Heart right ventricle (tissue), 16 donors: ENCODE results near the gene ALG12. TPM values are rescaled to one million over a fixed set of nuclear protein-coding genes. Genes with fewer than 3 reads are reported as not detected.

Experiments
- ATAC-seq, 8 donors: fragments of 200-7000 bp; cut with Tn5 transposase; one replicate each; pipeline ENCODE4 v1.9.1; 2020; ENCODE audit warnings: mild to moderate bottlenecking in 8 of 8, moderate library complexity in 8 of 8, moderate number of reproducible peaks in 1 of 8
- DNase-seq, 2 donors: peaks; one replicate each; pipeline ENCODE4 v3.0.0-alpha.2; 2020
- H3K27ac ChIP-seq, 10 donors: fragments of 200-600 bp; sonication (generic) in 2 of 10; one replicate each; pipeline versions ENCODE4 v1.5.0 to v1.8.0; 2020 to 2022; ENCODE audit warnings: mild to moderate bottlenecking in 3 of 10
- H3K27me3 ChIP-seq, 7 donors: fragments of 200-600 bp; one replicate each; pipeline ENCODE4 v1.8.0; 2021 to 2022; ENCODE audit warnings: mild to moderate bottlenecking in 2 of 7
- H3K36me3 ChIP-seq, 9 donors: fragments of 200-600 bp; sonication (generic) in 1 of 9; one replicate each; pipeline versions ENCODE4 v1.5.0 to v1.8.0; 2020 to 2022; ENCODE audit warnings: mild to moderate bottlenecking in 2 of 9
- H3K4me1 ChIP-seq, 9 donors: fragments of 200-600 bp; sonication (generic) in 1 of 9; one replicate each; pipeline versions ENCODE4 v1.5.0 to v1.8.0; 2020 to 2022; ENCODE audit warnings: mild to moderate bottlenecking in 4 of 9
- H3K4me3 ChIP-seq, 10 donors: fragments of 200-600 bp; sonication (generic) in 2 of 10; one replicate each; pipeline versions ENCODE4 v1.5.0 to v1.8.0; 2020 to 2022; ENCODE audit warnings: mild to moderate bottlenecking in 7 of 10, moderate library complexity in 2 of 10
- H3K9me3 ChIP-seq, 11 donors: fragments of 200-600 bp in 10 of 11; sonication (generic) in 2 of 11; one replicate each; pipeline versions ENCODE4 v1.5.0 to v1.8.0; 2013 to 2022; ENCODE audit warnings: mild to moderate bottlenecking in 2 of 11, control low read depth in 1 of 11, moderate library complexity in 1 of 11
- WGBS, 2 donors: extraction: QIAGEN DNeasy Blood & Tissue Kit; methylation state at CpG; one replicate each; pipeline ENCODE4 v1.1.7; 2013; ENCODE audit warnings: inconsistent platforms in 1 of 2; 5-methylcytosine and 5-hydroxymethylcytosine counted together
- intact Hi-C, 10 donors: fragments of 100-400 bp; cut with DNase I; formaldehyde crosslinking; loops; one replicate each; pipeline versions ENCODE4 v1.11.1 to v1.14.2; 2022
- long read RNA-seq, 3 donors: library from polyadenylated mRNA; unstranded; transcript quantifications; one replicate each; pipeline ENCODE4 v2.0.0, GENCODE V29; 2020 to 2021
- polyA plus RNA-seq, 2 donors: library from polyadenylated mRNA; stranded (reverse); fragments of 200-250 nt; gene quantifications; one replicate each; pipeline ENCODE4 v1.2.3, GENCODE V29; 2013
- total RNA-seq, 10 donors: library from RNA; stranded (reverse); fragmentation: NEBNext Ultra II Directional in 3 of 10; extraction: Animal tissue kit (Norgen Biotek cat#: 25700) in 3 of 10; gene quantifications; one replicate each; pipeline versions ENCODE4 v1.2.1 to v1.2.4, GENCODE V29; 2021 to 2023
- TF ChIP-seq, protein P1 (sequence below), 9 donors: fragments of 200-600 bp; sonication (generic) in 2 of 9; IDR thresholded peaks; one replicate each; pipeline versions ENCODE4 v1.5.0 to v1.8.0; 2021 to 2022; ENCODE audit warnings: antibody characterized with exemption in 9 of 9, mild to moderate bottlenecking in 5 of 9, moderate library complexity in 1 of 9
- donor health status: Arrhythmogenic right ventricular cardiomyopathy.
- donor health status: ischemic (EF 13 %, LVEDD 7.1; RV severe dilation, severe dysfunction).
- donor health status: healthy with polysubstance abuse.
- donor health status: DM: no; HTN: yes; CAD: no.
- donor health status: DM: no; HTN: no; CAD: no.
- donor health status: ischemic (EF 25% LVEDD 6.9; RV normal size, moderate dysfunction).
- donor health status: ischemic (EF 25% LVEDD 5.7; RV mildly dilated, moderate dysfunction).
- donor health status: healthy.
- donor health status: DM: yes; HTN: yes; CAD: no.
- donor health status: Ischemic cardiomyopathy.
- donor health status: ischemic (EF 35%, LVEDD 5.7; RV mildly dilated, moderate dysfunction).
- donor health status: nonischemic (EF 11% LVEDD 7.7; RV severe dilation, severe dysfunction).
- donor health status: DM: yes; HTN: yes; CAD: no.
- donor health status: PGD.
- donor health status: ischemic (EF 29% LVEDD 5.4; RV normal size, mild dysfunction).
- donor health status: nonischemic (EF 23%, LVEDD 6.1; RV moderate dilation, normal function).

Gene ALG12
- total RNA-seq (10 to 100 TPM in 9 of 10 donors, 1 to 10 TPM in 1; 9.6 to 19.8 (median 16.0) TPM), polyA plus RNA-seq (10 to 100 TPM in 1 of 2 donors, 1 to 10 TPM in 1; 9.7 to 10.4 TPM)
- long read RNA-seq, donor 1, full-length matches to known transcripts: 15 of 35 reads
- long read RNA-seq, donor 1, partial matches to known transcripts: 10 of 35 reads
- long read RNA-seq, donor 1, other reads (novel, unspliced or antisense): 10 of 35 reads
- long read RNA-seq, donor 2, full-length matches to known transcripts: 18 of 28 reads
- long read RNA-seq, donor 2, partial matches to known transcripts: 4 of 28 reads
- long read RNA-seq, donor 2, other reads (novel, unspliced or antisense): 6 of 28 reads
- long read RNA-seq, donor 3, full-length matches to known transcripts: 29 of 53 reads
- long read RNA-seq, donor 3, partial matches to known transcripts: 13 of 53 reads
- long read RNA-seq, donor 3, other reads (novel, unspliced or antisense): 11 of 53 reads

DNA sequence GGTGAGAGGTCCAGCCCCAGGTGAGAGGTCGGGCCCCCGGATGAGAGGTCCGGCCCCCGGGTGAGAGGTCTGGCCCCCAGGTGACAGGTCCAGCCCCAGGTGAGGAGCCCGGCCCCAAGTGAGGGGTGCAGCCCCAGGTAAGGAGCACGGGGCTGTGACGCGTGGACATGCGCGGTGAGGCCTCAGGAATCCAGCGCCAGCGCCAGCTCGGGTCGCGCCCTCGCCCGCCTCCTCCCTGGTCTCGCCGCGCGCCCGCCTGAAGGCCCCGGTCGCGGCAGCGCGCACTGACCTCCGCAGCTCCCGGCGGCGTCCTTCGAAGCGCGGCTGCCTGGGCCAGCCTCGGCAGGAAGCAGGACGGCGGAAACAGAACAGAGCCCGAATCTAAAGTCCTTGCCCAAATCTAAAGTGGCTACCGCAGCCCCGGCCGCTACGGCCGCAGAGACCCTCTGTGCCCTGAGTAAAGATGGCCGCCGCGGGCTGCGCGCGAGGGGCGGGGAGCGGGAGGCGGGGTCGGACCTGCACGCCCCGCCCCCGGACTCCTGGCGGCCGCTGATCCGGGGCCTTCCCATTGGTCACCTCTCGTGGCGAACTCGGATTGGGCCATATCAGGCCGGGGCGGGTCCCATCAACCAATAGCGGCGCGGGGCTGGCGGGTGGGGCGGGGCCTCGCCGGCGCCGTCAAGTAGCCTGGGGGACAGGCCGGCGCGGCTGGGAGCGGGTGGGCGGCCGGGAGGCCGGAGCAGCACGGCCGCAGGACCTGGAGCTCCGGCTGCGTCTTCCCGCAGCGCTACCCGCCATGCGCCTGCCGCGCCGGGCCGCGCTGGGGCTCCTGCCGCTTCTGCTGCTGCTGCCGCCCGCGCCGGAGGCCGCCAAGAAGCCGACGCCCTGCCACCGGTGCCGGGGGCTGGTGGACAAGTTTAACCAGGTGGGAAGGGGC, at the start of gene ALG12, which contains the start of gene CRELD2:
ALG12 (minus strand) TSS at position 465 of the 937 bp plus-strand sequence. CDS start 4,673 bp downstream, outside the sequence.
CRELD2 (plus strand) TSS at position 661 of the 937 bp plus-strand sequence; CDS start at position 797, 136 bp downstream.
- Histone ChIP-seq H3K27me3 (no peaks in the 10 kb centered on the region), H3K27ac (peak within 1 kb of the TSS; percentile 87 to 98 (median 94)), H3K4me3 (peak within 1 kb of the TSS; percentile 83 to 97 (median 88)), H3K36me3 (peaks cover 0 to 44% (median 12%) of the 10 kb centered on the region in 9 donors), H3K4me1 (peaks cover 8 to 25% (median 20%) of the 10 kb centered on the region in 9 donors), H3K9me3 (no peaks in the 10 kb centered on the region)
- intact Hi-C loops: loop anchor here in 8 of 10 donors (1.0 to 10.0 kb wide), 9 partner anchors 42 to 153 kb away; partner anchors contain the start of genes PIM3 (in 1 of the 8) and ZBED4 (in 1 of the 8)
- DNase-seq (peak; percentile 97 to 98), ATAC-seq (peak; percentile 96 to 99 (median 98))
- WGBS, 2 donors: 1% methylated on average over 103 of the region's 103 CpGs
- TF ChIP-seq, protein P1, sequence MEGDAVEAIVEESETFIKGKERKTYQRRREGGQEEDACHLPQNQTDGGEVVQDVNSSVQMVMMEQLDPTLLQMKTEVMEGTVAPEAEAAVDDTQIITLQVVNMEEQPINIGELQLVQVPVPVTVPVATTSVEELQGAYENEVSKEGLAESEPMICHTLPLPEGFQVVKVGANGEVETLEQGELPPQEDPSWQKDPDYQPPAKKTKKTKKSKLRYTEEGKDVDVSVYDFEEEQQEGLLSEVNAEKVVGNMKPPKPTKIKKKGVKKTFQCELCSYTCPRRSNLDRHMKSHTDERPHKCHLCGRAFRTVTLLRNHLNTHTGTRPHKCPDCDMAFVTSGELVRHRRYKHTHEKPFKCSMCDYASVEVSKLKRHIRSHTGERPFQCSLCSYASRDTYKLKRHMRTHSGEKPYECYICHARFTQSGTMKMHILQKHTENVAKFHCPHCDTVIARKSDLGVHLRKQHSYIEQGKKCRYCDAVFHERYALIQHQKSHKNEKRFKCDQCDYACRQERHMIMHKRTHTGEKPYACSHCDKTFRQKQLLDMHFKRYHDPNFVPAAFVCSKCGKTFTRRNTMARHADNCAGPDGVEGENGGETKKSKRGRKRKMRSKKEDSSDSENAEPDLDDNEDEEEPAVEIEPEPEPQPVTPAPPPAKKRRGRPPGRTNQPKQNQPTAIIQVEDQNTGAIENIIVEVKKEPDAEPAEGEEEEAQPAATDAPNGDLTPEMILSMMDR (IDR thresholded peaks at IDR 0.05): peak in 2 of 9 donors; percentile 9 to 19

DNA sequence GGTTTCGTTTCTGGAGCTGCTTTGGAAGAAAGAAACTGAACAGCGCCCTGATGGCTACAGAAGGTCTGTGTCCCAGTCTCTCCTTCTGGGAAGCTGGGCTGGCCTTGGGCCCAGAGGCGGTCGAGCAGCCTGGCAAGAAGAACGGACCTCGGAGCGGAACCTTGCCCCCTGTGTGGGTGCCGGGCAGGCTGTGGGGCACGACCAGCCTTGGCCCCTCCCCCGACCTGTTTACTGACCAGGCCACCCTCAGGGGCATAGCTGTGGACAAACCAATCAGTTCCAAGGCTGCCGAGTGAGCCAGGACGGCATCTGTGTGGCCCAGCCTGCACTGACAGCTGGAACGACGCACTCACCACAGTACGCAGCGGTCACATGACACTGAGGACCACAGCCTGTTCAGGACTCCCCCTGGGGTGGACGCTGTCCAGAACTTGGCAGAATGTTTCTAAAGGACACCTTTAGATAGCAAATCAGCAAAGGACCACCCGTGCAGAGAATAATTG, 49.5 kb upstream of the ALG12 start:
- Histone ChIP-seq H3K4me3 (peak overlapping the region in 6 of 10 donors; percentile 6 to 41 (median 31)), H3K27me3 (peaks cover 0 to 10% (median 0%) of the 10 kb centered on the region in 7 donors), H3K36me3 (peaks cover 0 to 31% (median 14%) of the 10 kb centered on the region in 9 donors), H3K9me3 (no peaks in the 10 kb centered on the region), H3K27ac (peak overlapping the region; percentile 40 to 99 (median 96)), H3K4me1 (peaks cover 40 to 89% (median 74%) of the 10 kb centered on the region in 9 donors)
- intact Hi-C loops: loop anchor here in 1 of 10 donors (5.0 kb wide), 1 partner anchor 35 kb away; no protein-coding TSS in a partner anchor
- peak in 1 of 8 donors; percentile 7 for ATAC-seq
- WGBS, 2 donors: 35 to 40% methylated on average over 18 of the region's 18 CpGs
- TF ChIP-seq, protein P1 (IDR thresholded peaks at IDR 0.05): no peak
- peak; percentile 58 to 59 for DNase-seq

- ATAC-seq (no peak), DNase-seq (peak; percentile 29 to 44)
- peaks cover 0 to 8% (median 0%) of the 10 kb centered on the region in 7 donors for H3K27me3 ChIP-seq
- peaks cover 42 to 94% (median 78%) of the 10 kb centered on the region in 9 donors for H3K4me1 ChIP-seq
- intact Hi-C loops: loop anchor here in 1 of 10 donors (5.0 kb wide), 1 partner anchor 35 kb away; no protein-coding TSS in a partner anchor
- TF ChIP-seq, protein P1 (IDR thresholded peaks at IDR 0.05): peak in 1 of 9 donors; percentile 4
- H3K36me3 ChIP-seq: peaks cover 0 to 36% (median 16%) of the 10 kb centered on the region in 9 donors
- H3K9me3 ChIP-seq: no peaks in the 10 kb centered on the region
- H3K4me3 ChIP-seq: peak overlapping the region in 7 of 10 donors; percentile 6 to 41 (median 30)
- H3K27ac ChIP-seq: peak overlapping the region; percentile 40 to 99 (median 96)
- 44 to 63% methylated on average over 33 to 36 of the region's 36 CpGs for WGBS, 2 donors
Observed at GRCh38 chr22:49966774-49967705, 48.8 kb upstream of the ALG12 start.
